Neural crest cell (in vitro differentiated cells): ENCODE results near the gene RPS28. TPM values are rescaled to one million over a fixed set of nuclear protein-coding genes. Genes with fewer than 3 reads are reported as not detected.

Source experiments
- DNase-seq: peaks from one replicate; pipeline ENCODE4 v3.0.0; 2021; ENCODE audit warnings: low read depth, mixed read lengths, low spot score
- H3K27ac Mint-ChIP-seq: one replicate; pipeline ENCODE4 v1.8.0; 2021; ENCODE audit warnings: mild to moderate bottlenecking, mixed read lengths; ENCODE audit not compliant: unreplicated experiment
- H3K27me3 Mint-ChIP-seq: 2 replicates; pipeline ENCODE4 v1.8.0; 2021; ENCODE audit warnings: low read depth, mild to moderate bottlenecking, mixed read lengths
- H3K36me3 Mint-ChIP-seq: 2 replicates; pipeline ENCODE4 v1.8.0; 2021; ENCODE audit warnings: low read depth, mild to moderate bottlenecking, mixed read lengths
- H3K4me1 Mint-ChIP-seq: 2 replicates; pipeline ENCODE4 v1.8.0; 2021; ENCODE audit warnings: mixed read lengths
- H3K4me3 Mint-ChIP-seq: one replicate; pipeline ENCODE4 v1.8.0; 2021; ENCODE audit warnings: mild to moderate bottlenecking, mixed read lengths
- H3K9me3 Mint-ChIP-seq: 2 replicates; pipeline ENCODE4 v1.8.0; 2021; ENCODE audit warnings: mixed read lengths
- CTCF ChIP-seq: fragments of 200-600 bp; sonication (generic); conservative IDR thresholded peaks from 2 replicates; pipeline ENCODE4 v1.5.0; 2021; ENCODE audit warnings: antibody characterized with exemption, mild to moderate bottlenecking
- total RNA-seq: library from RNA; stranded (reverse); gene quantifications from 2 replicates; pipeline ENCODE4 v1.2.1, GENCODE V29; 2021

The RPS28 gene
- total RNA-seq, 1 donor from 2014 or later: 1,634 TPM

GRCh38 chr19:8370176-8371010 is 49.1 kb downstream of the RPS28 start:
- H3K4me3 Mint-ChIP-seq: no peak overlapping the region
- peaks cover 25% of the 10 kb centered on the region for H3K27me3 Mint-ChIP-seq
- H3K4me1 Mint-ChIP-seq: peaks cover 9% of the 10 kb centered on the region
- H3K9me3 Mint-ChIP-seq: no peaks in the 10 kb centered on the region
- no peak overlapping the region for H3K27ac Mint-ChIP-seq
- no peaks in the 10 kb centered on the region for H3K36me3 Mint-ChIP-seq
- TF ChIP-seq CTCF: no peak
- no peak for DNase-seq

- peaks cover 17% of the 10 kb centered on the region for H3K27me3 Mint-ChIP-seq
- no peak for DNase-seq
- H3K9me3 Mint-ChIP-seq: no peaks in the 10 kb centered on the region
- H3K36me3 Mint-ChIP-seq: no peaks in the 10 kb centered on the region
- TF ChIP-seq CTCF: no peak
- no peak overlapping the region for H3K4me3 Mint-ChIP-seq
- H3K4me1 Mint-ChIP-seq: peaks cover 9% of the 10 kb centered on the region
- H3K27ac Mint-ChIP-seq: no peak overlapping the region
These were observed 49.9 kb downstream of the RPS28 start for GRCh38 chr19:8371011-8371804.

Other genes starting within 250 kb of the RPS28 start
- gene FBN3, start 171.9 kb upstream of the RPS28 start, total RNA-seq: 12.8 and 13.9 TPM in 2 replicates
- gene CERS4, start 112.1 kb upstream of the RPS28 start, total RNA-seq: 30.0 and 31.3 TPM in 2 replicates
- gene CD320, start 13.1 kb upstream of the RPS28 start, total RNA-seq: 64.5 and 68.5 TPM in 2 replicates
- 50.9 and 51.8 TPM in 2 replicates for gene NDUFA7, start 121 bp upstream of the RPS28 start, total RNA-seq
- gene KANK3, start 21.8 kb downstream of the RPS28 start, total RNA-seq: 0.66 and 0.77 TPM in 2 replicates
- not detected in 2 replicates for gene ANGPTL4, start 42.7 kb downstream of the RPS28 start, total RNA-seq
- 121 and 135 TPM in 2 replicates for gene RAB11B, start 68.9 kb downstream of the RPS28 start, total RNA-seq
- 13.6 and 14.6 TPM in 2 replicates for gene MARCHF2, start 91.8 kb downstream of the RPS28 start, total RNA-seq
- 493 and 498 TPM in 2 replicates for gene HNRNPM, start 123.5 kb downstream of the RPS28 start, total RNA-seq
- gene PRAM1, start 181.1 kb downstream of the RPS28 start, total RNA-seq: 0.21 and 0.55 TPM in 2 replicates
- 31.1 and 31.8 TPM in 2 replicates for gene ZNF414, start 192.7 kb downstream of the RPS28 start, total RNA-seq